ENCODE measurements around the gene JAG1.
"Not testable (repeated sequence)": the region's sequence is repeated elsewhere in the genome, so short reads cannot be mapped to it uniquely, and the experiment has no call there.

JAG1 gene

DNA sequence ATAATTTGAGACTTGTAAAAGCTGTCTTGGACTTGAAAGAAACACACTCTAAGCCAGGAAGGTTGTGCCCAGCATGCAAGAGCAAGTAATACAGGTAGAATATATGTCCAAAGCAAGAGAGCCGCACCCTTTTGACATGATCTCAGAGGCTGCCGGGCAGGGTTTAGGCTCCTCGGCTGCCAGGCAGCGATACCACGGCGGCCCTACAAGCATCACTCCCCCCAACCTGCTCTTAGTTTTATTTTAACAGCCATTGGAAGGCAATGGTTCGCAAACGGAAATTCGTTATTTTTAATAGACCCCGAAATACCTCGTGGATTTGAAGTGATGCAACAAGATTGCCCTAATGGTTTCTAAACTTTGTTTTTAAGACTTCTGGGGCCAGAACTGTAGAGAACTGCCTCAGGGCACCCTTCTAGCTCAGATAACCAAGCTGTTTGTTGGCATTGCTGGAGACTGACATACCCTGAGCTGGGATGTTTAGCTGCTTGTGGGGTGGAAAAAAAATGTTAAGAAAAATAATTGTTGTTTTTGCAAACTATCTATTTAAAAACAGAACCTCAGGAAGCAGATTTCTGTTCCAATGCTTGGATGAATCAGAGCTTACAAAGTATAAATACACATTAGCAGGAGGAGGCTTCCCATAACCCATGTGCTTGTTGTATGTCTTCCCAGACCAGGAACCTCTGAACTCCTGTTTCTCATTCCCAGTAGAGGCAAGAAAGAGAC, 39.0 kb downstream of the JAG1 start:
- DNase-seq = no peak

DNA sequence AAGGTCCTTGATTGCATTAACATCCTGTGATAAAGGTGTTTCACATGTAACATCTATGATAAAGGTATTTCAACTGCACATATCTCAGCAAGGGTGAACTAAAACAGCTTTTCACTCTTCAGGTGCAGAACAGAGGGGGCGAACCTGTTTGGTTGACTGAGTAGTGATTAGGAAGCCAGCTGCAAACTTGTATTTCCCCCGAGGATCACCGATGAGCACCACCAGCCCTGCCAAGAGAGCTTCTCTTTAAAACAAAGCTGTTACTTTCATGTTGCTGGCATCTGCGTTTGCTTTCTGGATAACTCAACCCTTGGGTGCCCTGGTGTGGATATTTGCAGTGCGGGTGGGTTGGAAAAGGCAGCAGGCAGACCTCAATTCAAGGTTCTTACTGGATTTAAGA, 39.6 kb downstream of the JAG1 start:
- no peak for DNase-seq

DNA sequence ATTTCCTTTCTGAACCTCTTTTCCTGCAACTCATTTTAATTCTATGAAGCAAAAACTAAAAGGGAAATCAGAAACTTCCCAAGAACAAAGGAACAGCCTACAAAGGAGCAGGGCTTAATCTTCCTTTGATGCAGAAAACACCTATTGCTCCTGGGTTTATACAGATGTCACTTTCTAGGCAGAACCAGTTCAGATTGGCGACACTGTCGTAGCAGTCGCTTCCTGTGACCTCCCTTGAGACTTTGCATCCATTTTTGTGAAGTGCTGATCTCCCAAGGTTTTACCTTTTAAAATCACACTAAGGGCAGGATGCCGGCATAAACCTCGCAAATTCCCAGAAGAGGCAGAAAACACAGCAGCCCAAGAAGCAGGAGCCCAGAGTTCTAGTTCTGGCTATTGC, 40.1 kb downstream of the JAG1 start:
- no peak for DNase-seq

DNA sequence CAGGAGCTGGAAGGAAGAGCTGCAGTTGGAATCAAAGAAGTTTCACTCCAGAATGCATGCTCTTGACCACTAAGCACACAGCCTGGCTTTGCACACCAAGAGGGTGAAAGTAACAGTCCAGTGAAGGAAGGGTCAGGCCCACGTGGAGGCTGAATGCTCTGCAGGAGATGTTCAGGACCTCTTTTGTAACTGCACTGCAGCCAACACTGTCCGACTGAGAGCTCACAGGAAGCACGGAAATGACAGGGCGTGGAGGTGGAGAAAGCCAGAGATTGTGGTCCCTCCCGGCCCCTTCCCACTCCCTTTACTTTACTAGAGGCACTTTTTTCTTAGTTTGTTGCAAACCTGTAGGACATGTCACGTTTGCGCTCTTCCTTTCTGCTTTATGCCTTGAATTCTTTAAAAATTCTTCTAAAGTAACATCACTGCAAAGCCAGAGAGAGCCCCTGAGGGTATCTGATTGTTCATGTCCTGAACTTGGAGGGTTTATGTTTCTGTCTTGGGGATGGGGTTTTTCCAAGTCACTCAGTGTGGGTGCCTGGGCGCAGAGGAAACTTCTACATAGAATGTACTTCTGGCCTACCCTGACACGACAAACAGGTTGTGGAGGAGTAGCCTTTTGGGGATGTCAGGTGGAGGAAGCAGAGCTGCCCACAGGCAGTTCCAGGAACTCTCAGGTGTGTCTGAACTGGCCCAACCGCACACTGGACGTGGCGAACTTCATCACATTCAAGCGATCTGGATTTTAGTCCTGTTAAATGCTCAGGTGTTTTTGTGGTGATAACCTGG, 40.9 kb downstream of the JAG1 start:
- DNase-seq = no peak

DNA sequence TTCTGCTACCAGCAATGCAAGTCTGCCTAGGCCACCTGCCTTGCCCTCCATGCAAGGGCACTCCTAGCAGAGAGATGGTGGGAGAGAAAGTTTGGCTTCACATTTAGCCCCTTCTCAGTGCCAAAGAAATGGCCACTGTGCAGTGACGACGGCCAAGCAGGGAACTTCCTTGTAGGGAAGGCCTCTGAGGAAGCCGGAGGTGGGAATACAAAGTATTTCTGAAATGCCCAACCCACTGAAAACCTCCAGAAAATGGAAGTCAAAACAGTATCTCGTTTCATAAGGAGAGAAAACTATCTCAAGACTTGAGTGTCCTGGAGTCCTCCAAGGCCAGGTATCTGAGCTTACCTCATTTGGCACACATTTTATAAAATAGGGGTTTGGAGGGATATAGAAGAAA, 42.7 kb downstream of the JAG1 start:
- no peak for DNase-seq

DNA sequence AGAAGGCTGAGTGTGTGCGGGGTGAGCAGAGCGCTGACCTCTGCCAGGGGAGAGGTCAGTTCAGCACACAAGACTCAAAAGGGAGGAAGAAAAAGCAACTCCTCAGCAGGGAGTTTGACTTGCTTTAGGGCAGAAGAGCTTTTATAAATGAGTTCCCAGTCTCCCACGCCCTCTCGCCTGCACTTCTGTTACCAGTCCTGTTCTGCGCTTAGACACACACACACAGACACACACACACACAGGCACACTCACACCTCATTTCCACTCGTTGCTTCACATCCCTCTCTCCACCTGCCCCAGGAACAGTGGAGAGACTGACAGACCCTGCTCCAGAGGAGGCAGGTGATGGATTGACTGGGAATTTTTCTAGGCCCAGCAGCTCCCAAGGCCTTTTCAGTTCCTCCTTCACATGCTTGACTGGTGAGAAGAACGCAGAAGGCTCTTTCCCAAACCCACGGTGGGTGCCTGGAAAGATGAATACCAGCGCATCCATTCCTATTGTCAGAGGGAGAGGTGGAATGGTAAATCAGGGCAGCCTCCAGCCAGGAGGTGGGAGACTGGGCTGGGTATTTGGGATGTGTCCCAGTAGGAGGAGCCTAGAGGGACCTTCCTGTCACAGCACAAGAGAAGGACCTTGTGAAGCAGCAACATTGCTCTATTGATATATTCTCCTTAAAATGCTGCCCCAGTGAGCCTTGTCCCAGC, 43.7 kb downstream of the JAG1 start:
- no peak for DNase-seq

DNA sequence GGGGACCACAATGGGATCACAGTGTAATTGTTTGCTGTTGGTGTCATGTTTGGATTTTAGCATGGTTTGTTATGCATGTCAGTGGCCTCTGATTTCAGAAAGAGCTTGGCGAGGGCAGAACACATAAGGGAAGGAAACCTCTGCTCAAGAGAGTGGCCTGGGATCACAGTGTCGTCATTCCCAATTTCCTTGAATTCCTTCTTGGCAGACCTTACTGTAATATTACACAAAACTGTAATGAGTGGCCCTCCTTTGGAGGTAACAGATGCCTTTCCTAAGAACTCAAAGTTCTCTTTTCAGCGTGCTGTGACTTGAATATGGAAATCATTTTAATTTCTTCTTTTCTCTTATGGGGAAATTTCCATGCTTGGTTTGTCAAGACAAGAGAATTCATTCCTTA, 46.9 kb downstream of the JAG1 start:
- no peak for DNase-seq

DNA sequence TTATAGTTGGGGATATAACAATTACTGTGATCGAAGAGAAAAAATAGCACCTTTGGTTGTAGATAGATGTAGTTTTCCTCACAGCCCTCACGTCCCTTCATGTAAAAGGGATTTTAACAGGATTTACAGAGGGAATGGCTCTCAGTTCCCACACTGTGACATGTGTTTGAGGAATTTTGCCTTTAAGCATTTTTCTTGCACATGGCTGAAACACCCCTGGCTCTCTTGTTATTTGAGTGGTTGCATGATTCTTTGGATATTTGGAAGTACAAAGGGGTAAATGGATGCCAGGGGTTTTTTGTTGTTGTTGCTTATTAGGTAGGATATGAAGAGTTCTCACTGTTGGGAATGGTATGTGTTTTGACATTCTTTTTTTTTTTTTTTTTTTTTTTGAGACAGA, 48.2 kb downstream of the JAG1 start:
- DNase-seq = no peak

DNA sequence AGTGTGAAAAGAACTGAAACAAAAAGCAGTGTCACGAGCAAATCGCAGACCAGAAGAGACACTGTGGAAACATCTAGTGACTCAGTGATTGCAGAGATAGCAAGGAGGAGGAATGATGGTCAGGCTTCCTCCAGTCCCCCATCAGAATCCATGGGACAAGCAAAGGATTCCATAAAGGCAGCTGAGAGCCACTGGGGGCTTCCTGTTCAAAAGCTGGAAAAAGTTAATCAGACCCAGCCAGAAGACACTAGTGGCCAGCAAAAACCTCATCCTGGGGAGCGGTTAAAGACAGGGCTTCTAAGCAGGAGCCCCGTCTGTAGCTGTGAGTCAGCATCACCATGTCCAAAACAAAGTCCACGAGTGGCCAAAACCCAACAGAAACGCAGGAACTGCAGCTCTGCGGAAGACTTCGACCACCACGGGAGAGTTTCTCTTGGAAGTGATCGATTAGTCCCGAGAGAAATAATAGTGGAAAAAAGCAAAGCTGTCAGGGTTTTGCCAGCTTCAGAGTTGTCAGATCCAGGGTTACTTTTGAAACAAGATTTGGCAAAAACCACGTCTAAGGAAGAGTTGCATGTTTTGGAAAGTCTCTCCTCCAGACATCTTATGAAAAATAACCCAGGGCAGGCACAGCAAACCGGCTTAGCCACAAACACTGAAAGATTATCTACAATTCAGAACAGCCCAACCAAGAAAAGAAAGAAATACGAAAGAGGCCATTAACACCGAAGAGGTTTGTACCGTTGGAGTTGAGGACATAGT, 51.0 kb downstream of the JAG1 start:
- DNase-seq = no peak

DNA sequence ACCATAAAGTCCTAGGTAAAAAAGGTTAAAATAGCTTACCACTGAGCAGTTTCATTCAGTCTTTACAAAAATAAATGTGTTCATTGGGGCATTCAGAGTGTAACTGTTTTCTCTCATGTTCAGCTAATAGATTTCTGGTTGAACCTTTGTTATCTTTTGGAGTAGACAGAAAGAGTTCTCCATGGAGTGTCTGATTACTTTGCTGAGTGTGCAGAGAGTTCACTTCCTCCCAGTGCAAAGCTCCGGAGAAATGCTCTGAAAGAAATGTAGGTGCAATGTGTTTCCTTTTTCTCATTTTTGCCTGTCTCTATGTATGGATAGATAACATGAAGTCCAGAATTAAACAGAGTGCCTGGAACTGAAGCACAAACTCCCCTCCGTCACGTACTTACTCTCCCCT, 52.6 kb downstream of the JAG1 start:
- DNase-seq = no peak

DNA sequence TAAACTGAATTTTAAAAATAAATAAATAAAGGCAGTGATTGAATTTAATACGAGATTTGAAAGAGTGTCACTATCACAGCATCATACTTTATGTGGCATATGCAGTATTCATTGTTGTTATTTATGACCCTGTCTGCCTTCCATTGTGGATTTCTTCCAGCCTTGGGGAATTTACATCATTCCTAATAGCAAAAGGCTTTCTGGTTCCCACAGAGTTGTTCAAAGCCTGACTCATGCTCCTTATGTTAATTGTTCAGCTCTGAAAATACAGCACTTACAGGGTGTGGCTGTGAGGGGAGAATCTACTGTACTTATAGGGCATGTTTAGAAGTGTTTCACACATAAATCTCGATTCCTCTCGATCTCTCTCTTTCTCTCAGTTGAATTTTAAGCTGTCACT, 54.4 kb downstream of the JAG1 start:
- DNase-seq = no peak

DNA sequence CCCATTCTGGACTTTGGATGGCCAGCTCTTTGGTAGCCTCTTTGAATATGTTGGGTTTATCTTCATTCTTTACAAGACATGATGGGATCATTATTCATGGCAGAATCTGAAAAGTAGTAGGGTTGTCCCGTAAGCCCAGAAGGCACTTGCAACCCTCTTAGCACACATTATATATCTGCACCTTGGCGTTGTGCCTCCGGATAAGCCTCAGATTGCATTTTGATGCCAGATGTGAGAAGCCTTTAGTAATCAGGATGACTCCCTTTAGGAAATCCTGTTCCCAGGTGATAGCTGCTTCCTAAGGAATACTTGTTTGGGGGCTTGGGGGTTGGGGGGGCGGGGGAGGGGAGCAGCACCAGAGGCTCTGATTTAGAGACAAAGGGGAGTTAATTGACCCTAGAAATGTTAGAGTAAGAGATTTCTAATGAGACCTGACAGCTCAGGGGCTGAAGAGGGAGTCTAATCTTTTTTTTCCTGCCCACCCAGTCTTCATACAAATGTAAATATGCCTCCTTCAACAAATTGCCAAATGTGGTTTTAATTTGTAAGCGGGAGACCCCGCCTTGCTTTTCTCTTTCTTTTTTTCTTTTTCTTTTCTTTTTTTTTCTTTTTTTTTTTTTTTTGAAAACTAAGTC, 55.1 kb downstream of the JAG1 start:
- no peak for DNase-seq

DNA sequence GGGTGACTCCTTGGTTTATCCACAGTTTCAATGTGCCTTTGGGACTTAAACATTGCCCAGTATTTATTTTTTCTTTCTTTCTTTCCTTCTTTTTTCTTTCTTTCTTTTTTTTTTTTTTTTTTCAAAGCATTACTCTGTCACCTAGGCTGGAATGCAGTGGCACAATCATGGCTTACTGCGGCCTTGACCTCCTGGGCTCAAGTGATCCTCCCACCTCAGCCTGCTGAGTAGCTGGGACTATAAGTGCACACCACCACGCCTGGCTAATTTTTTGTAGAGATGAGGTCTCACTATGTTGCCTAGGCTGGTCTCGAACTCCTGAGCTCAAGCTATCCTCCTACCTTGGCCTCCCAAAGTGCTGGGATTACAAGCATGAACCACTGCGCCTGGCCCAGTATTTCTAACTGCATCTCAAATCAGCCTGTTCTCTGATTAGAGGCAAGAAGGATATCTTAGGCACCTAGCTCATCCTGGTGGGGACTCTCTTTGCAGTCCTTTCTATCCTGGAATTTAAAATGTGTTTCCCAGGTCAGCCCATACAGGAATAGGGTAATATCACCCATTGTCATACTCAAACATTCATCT, 56.2 kb downstream of the JAG1 start:
- DNase-seq = not testable (repeated sequence)

DNA sequence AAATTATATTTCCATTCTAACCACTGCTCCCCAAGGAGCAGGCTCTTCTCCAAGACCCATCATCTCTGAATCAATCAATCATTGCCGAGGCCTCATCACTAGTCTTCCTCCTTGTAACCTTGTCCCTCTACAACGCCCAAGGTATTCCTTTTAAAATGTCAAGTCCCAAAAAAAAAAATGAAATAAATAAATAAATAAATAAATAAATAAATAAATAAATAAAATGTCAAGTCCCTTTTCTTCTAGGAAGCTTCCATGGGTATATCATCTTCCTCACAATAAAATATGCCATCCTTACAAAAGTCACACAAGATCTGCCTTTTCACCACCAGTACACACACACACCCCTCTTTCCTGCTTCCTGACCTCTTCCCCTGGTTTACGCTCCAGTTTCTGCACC, 57.6 kb downstream of the JAG1 start:
- DNase-seq = no peak

DNA sequence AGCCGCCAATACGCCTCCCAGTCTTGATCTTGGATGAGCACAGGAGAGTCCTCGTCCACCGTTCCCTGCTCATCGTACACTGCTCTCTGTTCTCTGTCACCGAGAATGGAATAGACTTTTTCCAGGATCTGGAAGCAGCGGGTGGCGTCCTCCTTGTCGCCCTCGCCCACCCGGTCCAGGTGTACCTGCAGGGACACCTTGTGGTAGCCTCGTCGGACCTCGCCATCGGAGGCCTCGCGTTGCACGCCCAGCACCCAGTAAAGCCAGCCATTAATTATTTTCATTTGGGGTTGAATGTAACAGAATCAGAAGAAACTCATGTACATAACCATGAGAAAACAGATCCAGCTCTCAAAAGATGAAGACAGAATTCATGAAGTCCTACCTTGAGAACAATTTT, 59.9 kb downstream of the JAG1 start:
- no peak for DNase-seq

DNA sequence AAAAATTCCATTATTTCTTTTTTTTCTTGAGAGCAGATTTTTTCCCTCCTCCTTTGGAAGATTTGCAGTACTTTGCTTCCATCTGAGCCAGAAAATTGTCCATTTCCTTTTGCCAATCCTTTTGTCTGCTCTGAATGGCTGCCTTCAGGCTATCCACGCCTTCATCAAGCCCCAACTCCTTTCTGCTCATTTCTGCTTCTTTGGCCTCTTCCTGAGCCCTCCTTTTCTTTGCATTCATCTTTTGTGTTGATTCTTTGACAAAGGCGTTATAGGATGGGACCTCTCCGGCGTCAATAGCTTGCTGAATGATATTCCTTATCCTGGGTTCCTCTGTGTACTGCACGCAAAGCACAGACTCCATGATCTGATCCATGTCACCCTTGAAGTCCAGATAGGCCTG, 60.4 kb downstream of the JAG1 start:
- not testable (repeated sequence) for DNase-seq

DNA sequence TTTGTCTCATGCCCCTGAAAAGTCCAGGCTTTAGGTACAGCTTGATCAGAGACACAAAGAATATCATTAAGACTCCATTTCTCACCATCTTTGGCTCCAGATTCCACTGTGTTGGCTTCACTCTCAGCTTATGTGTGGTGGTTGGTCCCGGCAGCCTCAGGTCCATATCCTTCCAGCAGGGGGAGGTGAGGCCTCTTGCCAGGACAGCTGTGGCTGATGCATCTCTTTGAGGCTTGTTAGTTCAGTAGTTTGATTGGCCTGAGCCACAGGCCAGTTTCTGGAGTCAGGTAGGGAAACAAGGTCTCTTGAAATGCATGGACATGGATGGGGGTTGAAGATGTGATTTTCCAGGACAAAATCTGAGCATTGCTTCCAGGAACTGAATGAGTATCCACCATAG, 62.4 kb downstream of the JAG1 start:
- no peak for DNase-seq

DNA sequence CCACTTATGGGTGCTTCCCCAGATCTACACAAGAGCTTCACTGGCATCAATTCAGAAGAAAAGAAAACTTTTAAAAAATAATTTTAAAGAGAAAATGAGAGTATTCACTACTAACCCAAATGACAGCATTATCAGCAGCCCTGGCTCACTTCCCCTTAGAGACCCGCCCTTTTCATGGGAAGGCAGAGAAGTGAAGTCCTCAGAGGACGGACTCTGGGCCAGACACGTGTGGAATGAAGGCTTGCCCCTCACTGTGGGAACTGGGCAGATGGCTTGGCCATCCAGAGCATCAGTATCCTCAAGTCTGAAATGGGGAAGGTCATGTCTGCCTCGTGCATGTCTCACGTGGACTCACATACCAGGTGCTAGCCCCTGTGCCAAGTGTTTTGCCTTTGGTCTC, 63.5 kb downstream of the JAG1 start:
- no peak for DNase-seq

DNA sequence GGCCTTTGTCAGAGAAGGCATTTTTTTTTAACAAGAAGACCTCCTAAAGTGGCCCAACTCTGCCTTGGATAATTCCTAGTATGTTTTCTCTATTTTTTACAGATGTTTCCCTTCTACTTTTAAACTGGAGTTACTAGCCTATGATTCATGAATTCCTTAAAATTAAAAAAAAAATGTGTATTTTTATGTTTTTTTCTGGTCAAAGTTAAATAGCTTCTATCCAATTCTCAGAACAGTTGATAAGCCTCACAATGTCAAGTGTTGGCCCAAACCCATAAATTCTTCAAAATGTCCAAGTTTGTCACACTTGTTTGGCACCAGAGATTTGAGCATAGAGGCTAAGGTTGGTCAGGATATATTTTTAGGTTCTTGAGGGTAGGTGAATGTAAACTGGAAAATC, 64.0 kb downstream of the JAG1 start:
- DNase-seq = no peak

DNA sequence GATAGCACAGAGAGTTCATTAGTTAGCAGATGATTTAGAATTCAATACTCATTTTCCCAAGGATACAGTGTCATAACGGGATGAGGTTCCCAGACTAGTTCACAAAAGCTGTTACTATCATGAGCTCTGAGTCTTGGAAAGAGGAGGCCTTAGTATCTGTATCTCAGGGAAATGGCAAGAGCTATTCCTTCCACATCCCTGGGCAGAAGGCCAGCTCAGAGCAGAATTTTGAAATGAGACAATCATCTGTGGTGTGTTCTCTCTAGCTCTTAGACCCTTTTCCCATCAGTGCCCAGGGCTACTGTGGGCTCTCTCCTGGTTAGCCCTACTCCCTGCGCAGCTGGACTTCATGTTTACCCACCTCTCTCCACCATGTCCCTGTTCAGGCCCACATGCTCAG, 64.5 kb downstream of the JAG1 start:
- no peak for DNase-seq

DNA sequence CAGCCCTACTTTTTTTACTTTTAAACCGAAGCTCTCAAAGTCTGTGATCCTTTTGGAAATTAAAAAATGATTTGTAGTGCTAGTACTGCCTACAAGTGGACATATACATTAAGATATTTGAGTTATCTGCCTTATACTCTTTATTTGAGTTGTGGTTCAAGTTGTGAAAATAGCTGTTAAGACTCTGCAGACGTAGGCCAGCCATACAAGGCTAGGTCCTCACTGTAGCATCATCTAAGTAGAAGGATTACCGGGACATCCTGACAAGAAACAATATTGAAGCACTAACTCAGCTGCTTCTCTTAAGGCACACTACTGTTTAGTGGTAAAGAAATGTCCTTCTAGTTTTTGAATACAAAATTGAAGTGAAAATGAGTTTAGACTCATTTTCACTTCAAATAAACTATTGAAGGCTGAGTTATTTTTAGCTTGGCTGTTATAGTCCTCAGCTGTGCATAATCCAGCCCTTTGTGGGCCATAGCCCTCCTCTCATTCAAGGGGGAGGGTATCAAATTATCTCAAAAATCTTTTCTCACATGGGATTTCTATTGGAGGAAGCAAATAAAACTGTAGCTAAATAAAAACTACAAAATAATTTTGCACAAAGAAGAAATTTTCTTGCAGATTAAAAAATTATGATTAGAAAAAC, 68.1 kb downstream of the JAG1 start:
- no peak for DNase-seq

All from activated CD4-positive, alpha-beta T cell treated with anti-CD3 and anti-CD28 coated beads for 4 hours (primary cell).